Neural progenitor cell (in vitro differentiated cells): Measurements from ENCODE around the gene MACROD2. TPM values are rescaled to one million over a fixed set of nuclear protein-coding genes. Genes with fewer than 3 reads are reported as not detected.

Experiments used
- DNase-seq: peaks from one replicate; pipeline ENCODE4 v3.0.0-alpha.2; 2016; ENCODE audit warnings: low spot score
- H2AFZ ChIP-seq: fragments of 200-600 bp; sonication (generic); replicated peaks from 2 replicates; pipeline ENCODE4 v1.6.1; 2016; ENCODE audit warnings: antibody characterized with exemption
- H3F3A ChIP-seq: fragments of 200-600 bp; sonication (generic); 2 replicates; pipeline ENCODE4 v1.6.1; 2016; ENCODE audit warnings: antibody characterized with exemption, low read depth
- H3K27ac ChIP-seq: fragments of 200-600 bp; sonication (generic); 2 replicates; pipeline ENCODE4 v1.5.1; 2016; ENCODE audit warnings: mild to moderate bottlenecking
- H3K27me3 ChIP-seq: fragments of 200-600 bp; sonication (generic); 2 replicates; pipeline ENCODE4 v1.6.1; 2016; ENCODE audit warnings: mild to moderate bottlenecking, moderate library complexity
- H3K36me3 ChIP-seq: fragments of 200-600 bp; sonication (generic); 2 replicates; pipeline ENCODE4 v1.5.1; 2016
- H3K4me1 ChIP-seq: fragments of 200-600 bp; sonication (generic); 2 replicates; pipeline ENCODE4 v1.6.1; 2016; ENCODE audit warnings: mixed run types
- H3K4me2 ChIP-seq: fragments of 200-600 bp; sonication (generic); 2 replicates; pipeline ENCODE4 v1.6.1; 2016
- H3K4me3 ChIP-seq: fragments of 200-600 bp; sonication (generic); 2 replicates; pipeline ENCODE4 v1.5.1; 2016
- H3K79me2 ChIP-seq: fragments of 200-600 bp; sonication (generic); 2 replicates; pipeline ENCODE4 v1.6.1; 2016; ENCODE audit warnings: low read depth
- H3K9ac ChIP-seq: fragments of 200-600 bp; sonication (generic); 2 replicates; pipeline ENCODE4 v1.6.1; 2016
- H3K9me3 ChIP-seq: fragments of 200-600 bp; sonication (generic); 2 replicates; pipeline ENCODE4 v1.5.1; 2016; ENCODE audit warnings: low read depth
- H4K20me1 ChIP-seq: fragments of 200-600 bp; sonication (generic); 2 replicates; pipeline ENCODE4 v1.6.1; 2016; ENCODE audit warnings: low read depth
- H3K27ac Mint-ChIP-seq: 3 replicates; pipeline ENCODE4 v1.8.0; 2021; ENCODE audit warnings: mixed read lengths
- H3K27me3 Mint-ChIP-seq: 2 replicates; pipeline ENCODE4 v1.8.0; 2022; ENCODE audit warnings: low read depth, mild to moderate bottlenecking, inconsistent platforms, moderate library complexity, mixed read lengths; ENCODE audit not compliant: insufficient read depth
- H3K36me3 Mint-ChIP-seq: 3 replicates; pipeline ENCODE4 v1.8.0; 2021; ENCODE audit warnings: mixed read lengths
- H3K4me1 Mint-ChIP-seq: 3 replicates; pipeline ENCODE4 v1.8.0; 2021; ENCODE audit warnings: mixed read lengths
- H3K4me3 Mint-ChIP-seq: 3 replicates; pipeline ENCODE4 v1.8.0; 2021; ENCODE audit warnings: mild to moderate bottlenecking, moderate library complexity, mixed read lengths
- H3K9me3 Mint-ChIP-seq: 3 replicates; pipeline ENCODE4 v1.8.0; 2020; ENCODE audit warnings: mixed read lengths
- EZH2 ChIP-seq: fragments of 200-600 bp; sonication (generic); IDR thresholded peaks from 2 replicates; pipeline ENCODE4 v1.6.1; 2017; ENCODE audit warnings: antibody characterized with exemption, mild to moderate bottlenecking, moderate library complexity
- EZH2phosphoT487 ChIP-seq: fragments of 200-600 bp; sonication (generic); IDR thresholded peaks from 2 replicates; pipeline ENCODE4 v1.6.1; 2017; ENCODE audit warnings: antibody characterized with exemption
- total RNA-seq: library from RNA; depleted of rRNA; stranded (reverse); fragments of >200 nt; gene quantifications from 2 replicates; pipeline ENCODE4 v1.2.3, GENCODE V29; 2015; ENCODE audit warnings: low replicate concordance
- TF ChIP-seq, protein P1 (sequence below): fragments of 200-600 bp; sonication (generic); IDR thresholded peaks from 2 replicates; pipeline ENCODE4 v1.5.1; 2017; ENCODE audit warnings: antibody characterized with exemption, mild to moderate bottlenecking

The MACROD2 gene
- total RNA-seq, 1 donor from 2014 or later, result 11.9 TPM

- no peak overlapping the region for H3K4me3 ChIP-seq
- no peak overlapping the region for H3K27ac ChIP-seq
- H3K4me1 Mint-ChIP-seq, result no peaks in the 10 kb centered on the region
These were observed 1581.1 kb downstream of the MACROD2 start for GRCh38 chr20:15576411-15576810.

DNA sequence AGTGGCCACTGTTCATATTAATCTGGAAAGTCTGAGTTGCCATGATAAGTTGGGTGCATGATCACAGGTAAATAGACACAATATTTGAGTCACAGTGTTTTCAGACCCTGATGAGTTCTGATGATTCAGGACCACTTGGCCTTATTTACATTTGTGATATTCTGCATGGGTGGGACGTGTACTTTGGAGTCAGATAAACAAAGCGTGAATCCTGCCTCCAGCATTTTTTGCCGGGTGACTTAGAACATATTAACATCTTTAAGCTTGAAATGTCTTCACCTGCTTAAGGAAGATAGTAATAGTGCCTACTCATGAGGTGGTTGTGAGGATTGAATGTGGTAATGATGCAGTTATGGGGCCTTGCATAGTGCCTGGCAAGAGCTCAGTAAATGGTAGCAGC lies 1582.8 kb downstream of the MACROD2 start:
- Histone ChIP-seq H3K4me2 (no peak overlapping the region), H3K4me3 (no peak overlapping the region), H3K27me3 (no peaks in the 10 kb centered on the region), H3F3A (no peaks in the 10 kb centered on the region), H2AFZ (no peak overlapping the region), H3K4me1 (no peaks in the 10 kb centered on the region), H3K9me3 (no peaks in the 10 kb centered on the region), H3K27ac (no peak overlapping the region), H4K20me1 (no peaks in the 10 kb centered on the region), H3K9ac (no peak overlapping the region), H3K36me3 (no peaks in the 10 kb centered on the region), H3K79me2 (no peaks in the 10 kb centered on the region)
- Mint-ChIP-seq H3K9me3 (no peaks in the 10 kb centered on the region), H3K4me3 (no peak overlapping the region), H3K27me3 (no peaks in the 10 kb centered on the region), H3K4me1 (no peaks in the 10 kb centered on the region), H3K27ac (no peak overlapping the region), H3K36me3 (no peaks in the 10 kb centered on the region)
- no peak for DNase-seq
- TF ChIP-seq, protein P1, sequence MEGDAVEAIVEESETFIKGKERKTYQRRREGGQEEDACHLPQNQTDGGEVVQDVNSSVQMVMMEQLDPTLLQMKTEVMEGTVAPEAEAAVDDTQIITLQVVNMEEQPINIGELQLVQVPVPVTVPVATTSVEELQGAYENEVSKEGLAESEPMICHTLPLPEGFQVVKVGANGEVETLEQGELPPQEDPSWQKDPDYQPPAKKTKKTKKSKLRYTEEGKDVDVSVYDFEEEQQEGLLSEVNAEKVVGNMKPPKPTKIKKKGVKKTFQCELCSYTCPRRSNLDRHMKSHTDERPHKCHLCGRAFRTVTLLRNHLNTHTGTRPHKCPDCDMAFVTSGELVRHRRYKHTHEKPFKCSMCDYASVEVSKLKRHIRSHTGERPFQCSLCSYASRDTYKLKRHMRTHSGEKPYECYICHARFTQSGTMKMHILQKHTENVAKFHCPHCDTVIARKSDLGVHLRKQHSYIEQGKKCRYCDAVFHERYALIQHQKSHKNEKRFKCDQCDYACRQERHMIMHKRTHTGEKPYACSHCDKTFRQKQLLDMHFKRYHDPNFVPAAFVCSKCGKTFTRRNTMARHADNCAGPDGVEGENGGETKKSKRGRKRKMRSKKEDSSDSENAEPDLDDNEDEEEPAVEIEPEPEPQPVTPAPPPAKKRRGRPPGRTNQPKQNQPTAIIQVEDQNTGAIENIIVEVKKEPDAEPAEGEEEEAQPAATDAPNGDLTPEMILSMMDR, result no peak

More at GRCh38 chr20:15576411-15576810, 1581.1 kb downstream of the MACROD2 start:
- no peak overlapping the region for H3K9ac ChIP-seq
- H3K27ac Mint-ChIP-seq, result no peak overlapping the region
- no peaks in the 10 kb centered on the region for H3K9me3 Mint-ChIP-seq
- H3K27me3 ChIP-seq, result no peaks in the 10 kb centered on the region
- H3K79me2 ChIP-seq, result no peaks in the 10 kb centered on the region
- H2AFZ ChIP-seq, result no peak overlapping the region
- no peaks in the 10 kb centered on the region for H3K36me3 Mint-ChIP-seq
- TF ChIP-seq EZH2 (no peak), EZH2phosphoT487 (no peak)
- TF ChIP-seq, protein P1, result no peak
- no peak overlapping the region for H3K4me2 ChIP-seq
- H3K4me3 Mint-ChIP-seq, result no peak overlapping the region
- no peaks in the 10 kb centered on the region for H3K9me3 ChIP-seq
- H3K4me1 ChIP-seq, result no peaks in the 10 kb centered on the region
- no peaks in the 10 kb centered on the region for H3F3A ChIP-seq
- H3K36me3 ChIP-seq, result no peaks in the 10 kb centered on the region
- no peaks in the 10 kb centered on the region for H3K27me3 Mint-ChIP-seq
- H4K20me1 ChIP-seq, result no peaks in the 10 kb centered on the region
- no peak for DNase-seq

DNA sequence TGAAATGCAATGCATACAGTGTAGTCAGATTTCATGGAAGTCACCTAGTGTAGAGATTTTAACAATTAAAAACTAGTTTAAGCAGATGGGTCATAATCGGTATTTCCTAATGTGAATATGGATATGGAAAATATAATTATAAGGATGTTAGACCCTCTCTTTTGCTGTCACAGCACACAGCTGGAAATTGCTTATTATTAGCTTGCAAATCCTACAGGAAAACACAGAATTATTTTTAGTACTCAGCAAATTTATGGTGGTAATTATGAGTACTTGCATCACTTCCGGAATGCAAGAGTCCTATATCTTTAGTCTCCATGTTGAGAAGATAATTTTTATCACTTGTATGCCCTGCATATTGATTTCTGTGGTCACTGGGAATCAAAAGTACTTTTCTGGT lies 1584.4 kb downstream of the MACROD2 start:
- no peak overlapping the region for H3K9ac ChIP-seq
- no peaks in the 10 kb centered on the region for H3K4me1 ChIP-seq
- TF ChIP-seq EZH2phosphoT487 (no peak), EZH2 (no peak)
- TF ChIP-seq, protein P1, result no peak
- H3K4me3 ChIP-seq, result no peak overlapping the region
- H3F3A ChIP-seq, result no peaks in the 10 kb centered on the region
- Mint-ChIP-seq H3K4me3 (no peak overlapping the region), H3K27me3 (no peaks in the 10 kb centered on the region), H3K9me3 (no peaks in the 10 kb centered on the region), H3K27ac (no peak overlapping the region), H3K4me1 (no peaks in the 10 kb centered on the region), H3K36me3 (no peaks in the 10 kb centered on the region)
- no peak overlapping the region for H3K27ac ChIP-seq
- H3K36me3 ChIP-seq, result no peaks in the 10 kb centered on the region
- H3K27me3 ChIP-seq, result no peaks in the 10 kb centered on the region
- no peaks in the 10 kb centered on the region for H4K20me1 ChIP-seq
- no peak overlapping the region for H3K4me2 ChIP-seq
- no peaks in the 10 kb centered on the region for H3K79me2 ChIP-seq
- DNase-seq, result no peak
- H2AFZ ChIP-seq, result no peak overlapping the region
- no peaks in the 10 kb centered on the region for H3K9me3 ChIP-seq
